Measurements from ENCODE around the gene PRDM5. TPM values are rescaled to one million over a fixed set of nuclear protein-coding genes. Genes with fewer than 3 reads are reported as not detected.
A peak's percentile ranks its signal among the peaks of the same experiment; 100 is the strongest.

Gene PRDM5
- total and polyA plus RNA-seq, 2 of the 13 experiments (the other 11 are each of a cell fraction or from before 2014, with no cell fraction given): not detected

- H3K4me3 ChIP-seq (replicated peaks in 1 of 3; ENCODE audit: insufficient read depth in 1 of 3, low read depth in 2 of 3, low read length in 3 of 3): no peak overlapping the region
- no peaks in the 10 kb centered on the region for H3K4me1 ChIP-seq (ENCODE audit: insufficient read depth, low read length)
- no peaks in the 10 kb centered on the region for H3K9me3 ChIP-seq (ENCODE audit: low read length)
- H3K4me2 ChIP-seq (ENCODE audit: low read depth, low read length): no peak overlapping the region
- ChIA-PET CTCF (ENCODE audit: low intra/inter-chr PET ratio, low total read pairs) (no interaction called here), POLR2A (no interaction called here)
- H3K36me3 ChIP-seq (replicated peaks in 1 of 2; ENCODE audit: control insufficient read depth in 1 of 2, insufficient read depth in 2 of 2, low read length in 2 of 2): no peaks in the 10 kb centered on the region
- ATAC-seq (peak; percentile 95), DNase-seq (ENCODE audit: low spot score) (peak; percentile 4), FAIRE-seq (no peak)
- H2AFZ ChIP-seq (ENCODE audit: low read length): no peak overlapping the region
- no peaks in the 10 kb centered on the region for H4K20me1 ChIP-seq (ENCODE audit: insufficient read depth, low read length)
- in situ Hi-C loops (cut with HindIII; ENCODE audit: extremely low pct_ligation_motif_present, low pct_unique_long_range_greater_than_20kb): no loop called here
- TF ChIP-seq ARID5B (CRISPR knock-in tag; IDR thresholded peaks at IDR 0.05): no peak
- TF ChIP-seq ZNF839 (CRISPR knock-in tag; IDR thresholded peaks at IDR 0.05; ENCODE audit: borderline replicate concordance): no peak
- 0 out of 2 replicates have a peak, but pooled peaks have one; percentile 19 for TF ChIP-seq CTCF (CRISPR knock-in tag; IDR thresholded peaks at IDR 0.05)
- H3K79me2 ChIP-seq (ENCODE audit: insufficient read depth, low read length): no peaks in the 10 kb centered on the region
- 7% methylated on average over 3 of the region's 3 CpGs for WGBS (ENCODE audit: low lambda C conversion rate)
- H3K9ac ChIP-seq (ENCODE audit: insufficient read depth, low read depth, low read length): no peak overlapping the region
- BruUV-seq (replicated peaks): no TSS peak
- no peak overlapping the region for H3K27ac ChIP-seq (ENCODE audit: extremely low read length, insufficient read depth, low read length)
- intact Hi-C loops (cut with micrococcal nuclease; ENCODE audit: unreplicated experiment): loop anchor here (1.0 kb wide), 1 partner anchor 714 kb away; no protein-coding TSS in a partner anchor
- no peaks in the 10 kb centered on the region for H3K27me3 ChIP-seq (ENCODE audit: control insufficient read depth in 1 of 2, insufficient read depth in 2 of 2, low read length in 2 of 2)
These were observed 52.2 kb downstream of the PRDM5 start for GRCh38 chr4:120870279-120870673.
